Measurements from ENCODE around the gene POMT2.

- TF ChIP-seq CTCF (IDR thresholded peaks at IDR 0.05): no peak
- no peak for TF ChIP-seq POLR2AphosphoS5 (IDR thresholded peaks at IDR 0.05)
- no peak for TF ChIP-seq POLR2A (IDR thresholded peaks at IDR 0.05)
Observed at GRCh38 chr14:77230914-77231313, 89.8 kb downstream of the POMT2 start.
